Central memory CD8-positive, alpha-beta T cell (primary cell): ENCODE measurements around the gene KDM5A.
"Not testable (repeated sequence)": the region's sequence is repeated elsewhere in the genome, so short reads cannot be mapped to it uniquely, and the experiment has no call there.

Experiments used
- ATAC-seq: fragments of 150-1000 bp; cut with Tn5 transposase; replicated peaks from 2 replicates; pipeline ENCODE4 v1.10.0; 2022; ENCODE audit warnings: mild to moderate bottlenecking, moderate FRiP score, moderate number of reproducible peaks; ENCODE audit not compliant: poor library complexity, severe bottlenecking; ENCODE audit errors: extremely low read depth
- DNase-seq, 2 donors: peaks; one replicate each; pipeline ENCODE4 v3.0.0; 2021; ENCODE audit warnings: low spot score in 2 of 2
- H3K27ac Mint-ChIP-seq: one replicate; pipeline ENCODE4 v1.8.0; 2022; ENCODE audit warnings: low read depth, mild to moderate bottlenecking, moderate library complexity, mixed read lengths
- H3K27me3 Mint-ChIP-seq: one replicate; pipeline ENCODE4 v1.8.0; 2022; ENCODE audit warnings: mixed read lengths
- H3K36me3 Mint-ChIP-seq: one replicate; pipeline ENCODE4 v1.8.0; 2022; ENCODE audit warnings: mild to moderate bottlenecking, moderate library complexity, mixed read lengths; ENCODE audit not compliant: insufficient read depth
- H3K4me1 Mint-ChIP-seq: one replicate; pipeline ENCODE4 v1.8.0; 2022; ENCODE audit warnings: mixed read lengths
- H3K4me3 Mint-ChIP-seq: one replicate; pipeline ENCODE4 v1.8.0; 2022; ENCODE audit warnings: mild to moderate bottlenecking, moderate library complexity, mixed read lengths
- H3K9me3 Mint-ChIP-seq: one replicate; pipeline ENCODE4 v1.8.0; 2022; ENCODE audit warnings: mixed read lengths

Gene KDM5A

DNA sequence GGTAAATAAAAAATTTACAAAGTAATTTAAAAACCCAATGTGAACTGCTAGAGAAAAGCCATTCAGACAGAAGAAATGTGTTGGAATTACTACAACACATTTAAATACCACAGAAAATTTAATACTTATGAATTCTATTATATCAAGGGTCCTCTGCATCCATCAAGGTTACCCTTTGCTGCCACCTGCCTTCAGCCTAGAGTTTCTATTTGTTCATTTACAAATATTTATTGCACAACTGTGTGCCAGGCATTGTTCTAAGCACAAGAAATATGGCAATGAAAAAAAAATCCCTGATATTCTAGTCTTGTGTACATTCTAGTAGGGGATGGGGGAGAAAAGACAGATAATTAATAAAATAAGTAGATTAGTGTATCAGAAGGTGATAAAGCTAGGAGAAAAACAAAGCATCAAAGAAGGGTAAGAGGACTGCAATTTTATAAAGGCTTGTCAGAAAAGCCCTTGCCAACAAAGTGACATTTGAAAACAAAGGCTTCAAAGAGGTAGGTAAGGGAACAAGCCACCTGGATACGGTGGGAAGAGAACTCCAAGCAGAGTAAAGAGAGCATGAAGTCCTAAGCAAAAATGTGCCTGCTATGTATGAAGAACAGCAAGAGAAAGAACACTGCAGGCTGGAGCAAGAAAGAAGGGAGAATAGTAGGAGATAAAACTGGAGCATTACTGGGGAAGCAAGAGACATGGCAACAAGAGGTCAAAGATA is 67.4 kb downstream of the KDM5A start:
- no peaks in the 10 kb centered on the region for H3K9me3 Mint-ChIP-seq
- no peak overlapping the region for H3K4me3 Mint-ChIP-seq
- ATAC-seq (no peak), DNase-seq (no peak)
- no peaks in the 10 kb centered on the region for H3K27me3 Mint-ChIP-seq
- H3K27ac Mint-ChIP-seq, result peak overlapping the region; percentile 68
- peaks cover 35% of the 10 kb centered on the region for H3K4me1 Mint-ChIP-seq
- peaks cover 83% of the 10 kb centered on the region for H3K36me3 Mint-ChIP-seq

DNA sequence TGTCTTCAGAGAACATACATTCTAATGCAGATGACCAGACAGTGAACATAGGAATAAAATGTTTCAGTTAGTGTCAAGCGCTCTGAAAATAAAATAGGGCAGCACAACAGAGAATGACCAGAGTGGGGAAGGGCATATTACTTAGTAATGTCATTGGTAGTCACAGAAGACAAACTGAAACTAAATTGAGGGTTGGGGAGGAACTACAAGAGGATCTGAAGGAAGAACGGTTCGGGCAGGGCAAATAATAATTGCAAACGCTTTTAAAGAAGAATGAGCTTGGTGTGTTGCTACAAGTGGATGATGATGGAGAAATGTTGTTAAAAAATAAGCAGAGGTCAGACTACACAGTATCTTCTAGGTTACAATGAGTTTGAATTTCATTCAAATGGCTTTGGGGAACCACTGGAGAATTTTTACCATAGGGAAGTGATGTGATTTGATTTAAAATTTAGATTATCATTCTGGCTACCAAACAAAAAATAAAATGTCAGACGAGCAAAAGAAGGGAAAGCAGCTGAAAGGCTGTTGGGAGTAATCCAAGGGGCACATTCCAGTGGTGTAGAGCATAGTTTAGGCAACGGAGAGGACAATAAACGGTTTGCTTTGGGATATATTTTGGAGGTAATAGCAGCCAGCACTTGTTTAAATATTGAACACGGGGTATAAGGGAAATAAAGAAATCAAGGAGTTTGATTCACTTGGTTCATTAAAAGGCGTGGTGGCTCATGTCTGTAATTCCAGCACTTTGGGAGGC is 70.2 kb downstream of the KDM5A start:
- DNase-seq (no peak), ATAC-seq (no peak)
- Mint-ChIP-seq H3K4me3 (no peak overlapping the region), H3K27me3 (no peaks in the 10 kb centered on the region), H3K4me1 (peaks cover 44% of the 10 kb centered on the region), H3K27ac (peak overlapping the region; percentile 56), H3K36me3 (peaks cover 76% of the 10 kb centered on the region), H3K9me3 (no peaks in the 10 kb centered on the region)

DNA sequence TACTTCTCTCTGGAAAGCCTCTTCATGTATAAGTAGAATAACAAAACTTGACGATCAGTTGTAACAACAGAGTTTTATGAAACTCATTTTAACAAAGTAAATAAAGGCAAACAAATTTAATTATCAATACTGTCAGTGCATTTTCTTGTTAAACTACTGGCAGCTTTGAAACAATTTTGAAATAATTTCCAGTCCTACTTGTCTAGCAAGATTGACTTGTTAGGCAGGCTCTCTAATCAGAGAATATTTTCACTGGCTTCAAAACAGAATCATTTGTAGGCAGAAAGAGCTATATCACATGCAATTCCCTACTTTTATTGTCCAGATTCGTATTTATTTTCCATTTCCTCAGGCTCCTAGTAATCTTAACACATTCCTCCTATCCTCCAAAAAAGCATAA is 80.6 kb downstream of the KDM5A start:
- H3K4me3 Mint-ChIP-seq, result no peak overlapping the region

DNA sequence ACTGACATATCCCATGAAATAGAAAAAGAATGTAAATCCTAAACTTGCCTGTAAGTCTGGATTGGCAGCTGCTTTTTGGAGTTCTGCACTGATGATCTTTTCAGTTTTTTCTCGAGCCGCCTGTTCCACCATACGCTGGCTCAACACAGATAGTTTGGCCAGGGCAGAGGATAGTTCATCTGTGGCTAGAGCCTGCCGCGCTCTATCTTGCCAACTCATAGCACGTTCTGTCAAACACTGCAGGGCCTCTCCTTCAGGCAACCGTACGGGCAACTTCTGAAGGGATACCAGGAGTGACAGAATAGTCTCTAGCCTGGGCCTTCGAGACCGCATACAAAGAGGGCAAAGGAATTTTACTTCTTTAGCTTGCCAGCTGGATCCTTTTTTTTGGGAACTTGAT is 81.7 kb downstream of the KDM5A start:
- Mint-ChIP-seq H3K27me3 (no peaks in the 10 kb centered on the region), H3K4me1 (peaks cover 28% of the 10 kb centered on the region), H3K36me3 (peaks cover 80% of the 10 kb centered on the region), H3K27ac (no peak overlapping the region), H3K9me3 (no peaks in the 10 kb centered on the region), H3K4me3 (no peak overlapping the region)
- ATAC-seq (no peak), DNase-seq (no peak)

More for the DNA sequence above, 80.6 kb downstream of the KDM5A start:
- H3K27me3 Mint-ChIP-seq, result no peaks in the 10 kb centered on the region
- ATAC-seq (no peak), DNase-seq (no peak)
- no peaks in the 10 kb centered on the region for H3K9me3 Mint-ChIP-seq
- peaks cover 18% of the 10 kb centered on the region for H3K4me1 Mint-ChIP-seq
- peaks cover 84% of the 10 kb centered on the region for H3K36me3 Mint-ChIP-seq
- H3K27ac Mint-ChIP-seq, result no peak overlapping the region

DNA sequence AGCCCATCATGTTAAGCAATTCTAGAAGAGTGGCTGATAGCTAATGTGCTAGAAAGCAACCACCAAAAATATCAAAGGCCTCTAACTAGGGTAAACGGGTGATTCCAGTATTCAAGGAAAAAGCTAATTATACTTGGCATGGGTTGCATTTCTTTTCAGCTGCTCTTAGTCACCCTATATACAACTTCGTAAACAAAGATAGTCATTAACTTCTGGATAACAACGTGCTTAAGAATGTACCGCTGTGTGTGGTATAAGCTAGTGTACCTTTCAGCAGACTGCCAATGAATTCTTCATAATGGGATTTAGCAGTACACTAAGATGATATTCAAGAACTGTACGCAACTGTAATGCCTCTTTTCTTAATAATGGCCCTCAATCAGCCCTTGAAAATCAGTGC is 84.3 kb downstream of the KDM5A start:
- no peak for DNase-seq
- Mint-ChIP-seq H3K4me3 (no peak overlapping the region), H3K27me3 (no peaks in the 10 kb centered on the region), H3K9me3 (no peaks in the 10 kb centered on the region), H3K4me1 (peaks cover 54% of the 10 kb centered on the region), H3K36me3 (peaks cover 66% of the 10 kb centered on the region), H3K27ac (no peak overlapping the region)
- no peak for ATAC-seq

DNA sequence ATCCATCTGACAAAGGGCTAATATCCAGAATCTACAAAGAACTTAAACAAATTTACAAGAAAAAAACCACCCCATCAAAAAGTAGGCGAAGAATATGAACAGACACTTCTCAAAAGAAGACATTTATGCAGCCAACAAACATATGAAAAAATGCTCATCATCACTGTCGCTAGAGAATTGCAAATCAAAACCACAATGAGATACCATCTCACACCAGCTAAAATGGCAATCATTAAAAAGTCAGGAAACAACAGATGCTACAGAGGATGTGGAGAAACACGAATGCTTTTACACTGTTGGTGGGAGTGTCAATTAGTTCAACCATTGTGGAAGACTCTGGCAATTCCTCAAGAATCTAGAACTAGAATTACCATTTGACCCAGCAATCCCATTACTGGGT is 86.4 kb downstream of the KDM5A start:
- H3K27ac Mint-ChIP-seq, result peak overlapping the region; percentile 29
- peak overlapping the region; percentile 51 for H3K4me3 Mint-ChIP-seq
- H3K27me3 Mint-ChIP-seq, DNase-seq, ATAC-seq, H3K9me3 Mint-ChIP-seq: not testable (repeated sequence)
- H3K4me1 Mint-ChIP-seq, result peaks cover 64% of the 10 kb centered on the region
- H3K36me3 Mint-ChIP-seq, result peaks cover 54% of the 10 kb centered on the region

DNA sequence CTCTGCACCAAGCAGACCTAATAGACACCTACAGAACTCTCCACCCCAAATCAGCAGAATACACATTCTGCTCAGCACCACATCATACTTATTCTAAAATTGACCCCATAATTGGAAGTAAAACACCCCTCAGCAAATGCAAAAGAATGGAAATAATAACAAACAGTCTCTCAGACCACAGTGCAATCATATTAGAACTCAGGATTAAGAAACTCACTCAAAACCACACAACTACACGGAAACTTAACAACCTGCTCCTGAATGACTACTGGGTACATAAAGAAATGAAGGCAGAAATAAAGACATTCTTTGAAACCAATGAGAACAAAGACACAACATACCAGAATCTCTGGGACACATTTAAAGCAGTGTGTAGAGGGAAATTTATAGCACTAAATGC is 89.0 kb downstream of the KDM5A start:
- H3K4me3 Mint-ChIP-seq, result peak overlapping the region; percentile 27

DNA sequence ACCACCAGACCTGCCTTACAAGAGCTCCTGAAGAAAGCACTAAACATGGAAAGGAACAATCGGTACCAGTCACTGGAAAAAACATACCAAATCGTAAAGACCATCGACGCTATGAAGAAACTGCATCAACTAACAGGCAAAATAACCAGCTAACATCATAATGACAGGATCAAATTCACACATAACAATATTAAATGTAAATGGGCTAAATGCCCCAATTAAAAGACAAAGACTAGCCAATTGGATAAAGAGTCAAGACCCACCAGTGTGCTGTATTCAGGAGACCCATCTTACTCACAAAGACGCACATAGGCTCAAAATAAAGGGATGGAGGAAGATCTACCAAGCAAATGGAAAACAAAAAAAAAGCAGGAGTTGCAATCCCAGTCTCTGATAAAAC is 89.6 kb downstream of the KDM5A start:
- Mint-ChIP-seq H3K4me1 (peaks cover 69% of the 10 kb centered on the region), H3K36me3 (peaks cover 48% of the 10 kb centered on the region)
- DNase-seq, ATAC-seq, H3K4me3 Mint-ChIP-seq, H3K9me3 Mint-ChIP-seq, H3K27me3 Mint-ChIP-seq, H3K27ac Mint-ChIP-seq: not testable (repeated sequence)

More for the DNA sequence above, 89.0 kb downstream of the KDM5A start:
- H3K9me3 Mint-ChIP-seq, DNase-seq, H3K27me3 Mint-ChIP-seq, ATAC-seq: not testable (repeated sequence)
- H3K27ac Mint-ChIP-seq, result peak overlapping the region; percentile 29
- peaks cover 48% of the 10 kb centered on the region for H3K36me3 Mint-ChIP-seq
- peaks cover 66% of the 10 kb centered on the region for H3K4me1 Mint-ChIP-seq

DNA sequence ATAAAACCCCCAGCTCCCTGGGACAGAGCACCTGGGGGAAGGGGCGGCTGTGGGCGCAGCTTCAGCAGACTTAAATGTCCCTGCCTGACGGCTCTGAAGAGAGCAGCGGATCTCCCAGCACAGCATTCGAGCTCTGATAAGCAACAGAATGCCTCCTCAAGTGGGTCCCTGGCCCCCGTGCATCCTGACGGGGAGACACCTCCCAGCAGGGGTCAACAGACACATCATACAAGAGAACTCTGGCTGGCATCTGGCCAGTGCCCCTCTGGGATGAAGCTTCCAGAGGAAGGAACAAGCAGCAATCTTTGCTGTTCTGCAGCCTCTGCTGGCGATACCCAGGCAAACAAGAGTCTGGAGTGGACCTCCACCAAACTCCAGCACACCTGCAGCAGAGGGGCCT is 91.1 kb downstream of the KDM5A start:
- ATAC-seq, H3K4me3 Mint-ChIP-seq, H3K27me3 Mint-ChIP-seq, H3K27ac Mint-ChIP-seq, H3K9me3 Mint-ChIP-seq, DNase-seq: not testable (repeated sequence)
- Mint-ChIP-seq H3K4me1 (peaks cover 60% of the 10 kb centered on the region), H3K36me3 (peaks cover 58% of the 10 kb centered on the region)

DNA sequence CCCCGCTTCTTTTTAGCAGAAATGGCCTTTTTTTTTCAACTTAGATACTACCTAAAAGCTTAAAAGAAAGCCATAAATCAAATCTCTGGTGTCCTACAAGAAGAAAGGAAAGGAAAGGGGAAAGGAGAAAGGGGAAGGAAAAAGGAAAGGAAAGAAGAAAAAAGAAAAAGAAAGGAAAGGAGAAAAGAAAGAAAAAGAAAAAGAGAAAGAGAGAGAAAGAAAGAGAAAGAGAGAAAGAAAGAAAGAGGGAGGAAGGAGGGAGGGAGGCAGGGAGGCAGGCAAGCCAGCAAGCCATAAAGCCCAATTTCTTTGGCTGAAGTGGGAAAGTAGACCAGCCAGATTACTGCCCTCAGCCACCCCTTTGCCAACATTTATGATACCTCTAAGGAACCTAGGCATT is 94.0 kb downstream of the KDM5A start:
- H3K4me3 Mint-ChIP-seq, result no peak overlapping the region
- peak overlapping the region; percentile 36 for H3K27ac Mint-ChIP-seq
- H3K9me3 Mint-ChIP-seq, result no peaks in the 10 kb centered on the region
- no peak for DNase-seq
- no peak for ATAC-seq
- H3K4me1 Mint-ChIP-seq, result peaks cover 45% of the 10 kb centered on the region
- H3K36me3 Mint-ChIP-seq, result peaks cover 67% of the 10 kb centered on the region
- no peaks in the 10 kb centered on the region for H3K27me3 Mint-ChIP-seq

DNA sequence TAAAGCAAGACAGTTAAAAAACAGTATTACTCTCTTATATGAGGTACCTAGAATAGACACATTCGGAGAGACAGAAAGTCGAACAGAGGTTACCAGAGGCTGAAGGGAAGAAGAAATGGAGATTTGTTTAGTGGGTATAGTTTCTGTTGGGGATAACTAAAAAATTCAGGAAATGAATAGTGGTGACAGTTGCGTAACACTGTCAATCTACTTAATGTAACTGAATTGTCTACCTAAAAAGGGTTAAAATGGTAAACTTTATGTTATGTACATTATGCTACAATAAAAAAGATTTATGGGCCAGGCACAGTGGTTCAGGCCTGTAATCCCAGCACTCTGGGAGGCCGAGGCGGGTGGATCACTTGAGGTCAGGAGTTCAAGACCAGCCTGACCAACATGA is 95.9 kb downstream of the KDM5A start:
- no peaks in the 10 kb centered on the region for H3K27me3 Mint-ChIP-seq
- H3K36me3 Mint-ChIP-seq, result peaks cover 61% of the 10 kb centered on the region
- H3K4me1 Mint-ChIP-seq, result peaks cover 26% of the 10 kb centered on the region
- no peaks in the 10 kb centered on the region for H3K9me3 Mint-ChIP-seq
- no peak for DNase-seq
- H3K27ac Mint-ChIP-seq, result peak overlapping the region; percentile 39
- no peak for ATAC-seq
- no peak overlapping the region for H3K4me3 Mint-ChIP-seq

DNA sequence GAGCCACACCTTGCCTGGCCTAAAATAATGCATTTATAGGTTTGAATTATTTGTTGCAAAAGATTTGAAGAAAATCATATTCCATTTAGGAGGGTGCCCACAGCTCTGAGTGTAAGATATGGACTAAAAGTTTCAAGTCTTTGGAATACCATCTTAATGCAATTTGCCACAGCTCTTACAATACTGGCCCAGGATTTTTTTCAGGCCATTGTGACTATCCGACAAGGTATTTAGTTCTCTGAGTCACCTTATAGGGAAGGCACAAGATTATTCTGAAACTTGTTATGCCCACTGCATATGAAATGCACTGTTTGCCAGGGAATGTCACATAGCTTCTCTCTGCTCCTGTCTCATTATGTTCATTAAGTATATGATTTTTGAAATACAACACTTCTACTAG is 96.9 kb downstream of the KDM5A start:
- Mint-ChIP-seq H3K4me3 (no peak overlapping the region), H3K4me1 (peaks cover 36% of the 10 kb centered on the region), H3K27me3 (no peaks in the 10 kb centered on the region), H3K36me3 (peaks cover 59% of the 10 kb centered on the region), H3K27ac (no peak overlapping the region), H3K9me3 (no peaks in the 10 kb centered on the region)
- ATAC-seq, result no peak
- DNase-seq, result no peak

DNA sequence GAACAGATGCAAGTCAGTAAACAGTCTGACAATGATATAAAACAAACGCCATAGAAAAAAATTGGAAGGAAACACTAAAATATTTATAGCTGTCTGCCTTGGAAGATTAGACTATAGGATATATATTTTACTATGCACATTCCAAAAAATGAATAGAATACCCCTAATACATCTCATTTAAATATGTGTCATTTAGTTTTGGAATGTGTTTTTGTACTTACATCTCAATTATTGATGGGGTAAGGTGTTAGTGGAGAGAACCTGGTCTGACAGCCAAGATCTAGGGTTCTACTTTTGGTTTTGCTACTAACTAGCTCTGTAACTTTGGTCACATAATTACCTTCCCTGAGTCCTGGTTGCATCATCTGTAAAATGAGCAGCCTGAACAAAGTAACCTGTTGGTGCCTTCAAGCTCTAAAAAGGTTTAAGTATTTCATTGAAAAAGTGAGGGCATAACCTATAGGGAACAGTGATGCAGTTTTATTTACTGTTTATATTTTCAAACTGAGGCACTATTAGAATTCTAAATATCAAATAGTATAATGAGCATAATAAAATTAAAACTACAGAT is 97.9 kb downstream of the KDM5A start:
- Mint-ChIP-seq H3K4me1 (peaks cover 45% of the 10 kb centered on the region), H3K27ac (no peak overlapping the region)

More for the DNA sequence above, 97.9 kb downstream of the KDM5A start:
- no peak overlapping the region for H3K4me3 Mint-ChIP-seq
- no peak for ATAC-seq
- no peaks in the 10 kb centered on the region for H3K27me3 Mint-ChIP-seq
- no peak for DNase-seq
- H3K9me3 Mint-ChIP-seq, result no peaks in the 10 kb centered on the region
- H3K36me3 Mint-ChIP-seq, result peaks cover 57% of the 10 kb centered on the region
